Measurements from ENCODE around the gene MID2. TPM values are rescaled to one million over a fixed set of nuclear protein-coding genes. Genes with fewer than 3 reads are reported as not detected.

MID2 gene
- total and polyA plus RNA-seq, 2 experiments from 2014 or later = 0.84 to 2.1 TPM

GRCh38 chrX:107848591-107848990, 22.9 kb downstream of the MID2 start:
- DNase-seq (ENCODE audit: low spot score) = no peak
- Histone ChIP-seq H3K27ac (ENCODE audit: low read depth) (no peak overlapping the region), H3K9me2 (ENCODE audit: insufficient read depth) (0 out of 2 replicates have a peak, but pooled peaks cover 3% of the 10 kb centered on the region), H3K4me1 (ENCODE audit: insufficient read depth) (no peaks in the 10 kb centered on the region), H3K36me3 (ENCODE audit: insufficient read depth) (no peaks in the 10 kb centered on the region), H3K4me3 (no peak overlapping the region), H3K4me2 (no peak overlapping the region), H3K79me2 (replicated peaks; ENCODE audit: insufficient read depth) (no peaks in the 10 kb centered on the region), H4K20me1 (replicated peaks; ENCODE audit: insufficient read depth) (no peaks in the 10 kb centered on the region), H3F3A (replicated peaks; ENCODE audit: low read depth) (no peaks in the 10 kb centered on the region), H2AFZ (no peak overlapping the region), H3K27me3 (ENCODE audit: insufficient read depth) (no peaks in the 10 kb centered on the region)
- peaks cover 20% of the 10 kb centered on the region for H3K4me1 Mint-ChIP-seq
- TF ChIP-seq POLR2AphosphoS5 (IDR thresholded peaks at IDR 0.05; ENCODE audit: low read depth) (no peak), ZNF331 (CRISPR knock-in tag; IDR thresholded peaks at IDR 0.05; ENCODE audit: low read depth) (no peak), EZH2phosphoT487 (IDR thresholded peaks at IDR 0.05; ENCODE audit: unreplicated experiment) (no peak), JUNB (IDR thresholded peaks at IDR 0.05; ENCODE audit: unreplicated experiment) (no peak)
- no peak overlapping the region for H3K27ac Mint-ChIP-seq
- H3K4me3 Mint-ChIP-seq = no peak overlapping the region
- H3K9me3 Mint-ChIP-seq = no peaks in the 10 kb centered on the region
- ATAC-seq = no peak
- H3K27me3 Mint-ChIP-seq (ENCODE audit: insufficient read depth, low read depth, poor library complexity) = no peaks in the 10 kb centered on the region
- no peaks in the 10 kb centered on the region for H3K36me3 Mint-ChIP-seq (ENCODE audit: low read depth)

GRCh38 chrX:107849747-107850421, 24.2 kb downstream of the MID2 start:
- Mint-ChIP-seq H3K9me3 (no peaks in the 10 kb centered on the region), H3K36me3 (ENCODE audit: low read depth) (no peaks in the 10 kb centered on the region), H3K4me1 (peaks cover 20% of the 10 kb centered on the region), H3K4me3 (no peak overlapping the region), H3K27ac (no peak overlapping the region), H3K27me3 (ENCODE audit: insufficient read depth, low read depth, poor library complexity) (no peaks in the 10 kb centered on the region)
- no peaks in the 10 kb centered on the region for H3K27me3 ChIP-seq (ENCODE audit: insufficient read depth)
- H3K4me3 ChIP-seq = no peak overlapping the region
- H3K36me3 ChIP-seq (ENCODE audit: insufficient read depth) = no peaks in the 10 kb centered on the region
- DNase-seq (ENCODE audit: low spot score) (peak; percentile 41), ATAC-seq (peak; percentile 40; the same call in 2 of the 3 replicates)
- no peak overlapping the region for H3K27ac ChIP-seq (ENCODE audit: low read depth)
- TF ChIP-seq CTCF (conservative IDR thresholded peaks at IDR 0.05; ENCODE audit: low read depth in 2 of 2) = peak; percentile 47 to 58
- TF ChIP-seq REST (IDR thresholded peaks at IDR 0.05; ENCODE audit: unreplicated experiment) = no peak
- no peak for TF ChIP-seq ZNF462 (CRISPR knock-in tag; IDR thresholded peaks at IDR 0.05)
- TF ChIP-seq ZNF114 (CRISPR knock-in tag; IDR thresholded peaks at IDR 0.05) = no peak
- no peak for TF ChIP-seq ZNF331 (CRISPR knock-in tag; IDR thresholded peaks at IDR 0.05; ENCODE audit: low read depth)
- no peak overlapping the region; the same call in 1 of the 2 replicates for H2AFZ ChIP-seq
- H4K20me1 ChIP-seq (replicated peaks; ENCODE audit: insufficient read depth) = no peaks in the 10 kb centered on the region
- H3F3A ChIP-seq (replicated peaks; ENCODE audit: low read depth) = no peaks in the 10 kb centered on the region
- H3K4me1 ChIP-seq (ENCODE audit: insufficient read depth) = no peaks in the 10 kb centered on the region
- no peaks in the 10 kb centered on the region for H3K79me2 ChIP-seq (replicated peaks; ENCODE audit: insufficient read depth)
- no peak overlapping the region for H3K4me2 ChIP-seq
- H3K9me2 ChIP-seq (ENCODE audit: insufficient read depth) = 0 out of 2 replicates have a peak, but pooled peaks cover 3% of the 10 kb centered on the region
